ENCODE data around the gene CHID1.

DNA sequence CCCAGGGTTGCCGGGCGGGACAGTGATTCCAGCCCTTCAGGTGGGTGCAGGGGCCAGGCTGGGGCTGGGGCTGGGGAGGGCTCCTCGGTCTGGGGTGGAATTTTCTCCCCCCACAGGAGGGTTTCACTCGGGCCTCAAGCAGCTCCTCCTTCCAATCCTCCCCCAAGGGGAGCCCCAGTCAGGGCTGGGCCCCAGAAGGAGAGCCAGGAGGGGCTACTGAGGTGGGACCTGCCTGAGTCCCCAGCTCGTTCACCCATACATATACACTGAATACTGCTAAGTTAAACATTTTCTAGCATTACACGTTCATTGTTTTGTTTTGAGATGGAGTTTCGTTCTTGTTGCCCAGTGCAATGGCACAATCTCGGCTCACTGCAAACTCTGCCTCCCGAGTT lies 84.4 kb downstream of the CHID1 start:
- TF ChIP-seq, protein P1, sequence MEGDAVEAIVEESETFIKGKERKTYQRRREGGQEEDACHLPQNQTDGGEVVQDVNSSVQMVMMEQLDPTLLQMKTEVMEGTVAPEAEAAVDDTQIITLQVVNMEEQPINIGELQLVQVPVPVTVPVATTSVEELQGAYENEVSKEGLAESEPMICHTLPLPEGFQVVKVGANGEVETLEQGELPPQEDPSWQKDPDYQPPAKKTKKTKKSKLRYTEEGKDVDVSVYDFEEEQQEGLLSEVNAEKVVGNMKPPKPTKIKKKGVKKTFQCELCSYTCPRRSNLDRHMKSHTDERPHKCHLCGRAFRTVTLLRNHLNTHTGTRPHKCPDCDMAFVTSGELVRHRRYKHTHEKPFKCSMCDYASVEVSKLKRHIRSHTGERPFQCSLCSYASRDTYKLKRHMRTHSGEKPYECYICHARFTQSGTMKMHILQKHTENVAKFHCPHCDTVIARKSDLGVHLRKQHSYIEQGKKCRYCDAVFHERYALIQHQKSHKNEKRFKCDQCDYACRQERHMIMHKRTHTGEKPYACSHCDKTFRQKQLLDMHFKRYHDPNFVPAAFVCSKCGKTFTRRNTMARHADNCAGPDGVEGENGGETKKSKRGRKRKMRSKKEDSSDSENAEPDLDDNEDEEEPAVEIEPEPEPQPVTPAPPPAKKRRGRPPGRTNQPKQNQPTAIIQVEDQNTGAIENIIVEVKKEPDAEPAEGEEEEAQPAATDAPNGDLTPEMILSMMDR (IDR thresholded peaks at IDR 0.05), result no peak
- TF ChIP-seq POLR2A (IDR thresholded peaks at IDR 0.05) (no peak), POLR2AphosphoS5 (IDR thresholded peaks at IDR 0.05; ENCODE audit: insufficient read depth in 1 of 2, low read depth in 1 of 2) (no peak)
